K562 (cell line): ENCODE data around the gene PRDX2. TPM values are rescaled to one million over a fixed set of nuclear protein-coding genes. Genes with fewer than 3 reads are reported as not detected.

Source experiments
- ATAC-seq: fragments of 200-7000 bp; cut with Tn5 transposase; 3 replicates; pipeline ENCODE4 v1.9.1; 2020; ENCODE audit warnings: moderate library complexity
- BruUV-seq: library from RNA; stranded (reverse); fragments of 400-500 nt; replicated peaks from 2 replicates; lab custom pipeline; 2021; lab: Mats Ljungman, UMichigan
- CTCF ChIA-PET: fragments of 300-600 bp; formaldehyde crosslinking; extraction: SDS; loops from one replicate; lab custom pipeline; 2021; ENCODE audit warnings: low intra/inter-chr PET ratio; lab: Yijun Ruan, JAX
- POLR2A ChIA-PET: fragments of 300-600, 350-650 bp; sonication (Branson Sonifier 250); formaldehyde crosslinking; extraction: SDS; loops from one replicate; lab custom pipeline; 2021; ENCODE audit warnings: antibody characterized with exemption, inconsistent platforms; lab: Yijun Ruan, JAX
- DNase-seq, 4 experiments: peaks; one replicate each; pipeline versions ENCODE4 v3.0.0 to v3.0.0-alpha.2; 2011 to 2018; ENCODE audit warnings: low spot score in 3 of 4, mixed read lengths in 3 of 4; ENCODE audit errors: extremely low read depth in 1 of 4
- FAIRE-seq: peaks from 2 replicates; lab custom pipeline; 2011; peaks lifted over from hg19 to GRCh38; lab: Jason Lieb, UNC
- H2AFZ ChIP-seq: 2 replicates; pipeline ENCODE4 v1.6.0; 2011; ENCODE audit warnings: low read depth, low read length, control low read depth, inconsistent platforms
- H3K27ac ChIP-seq: fragments of 200-600 bp; 3 replicates; pipeline ENCODE4 v1.8.0; 2011; ENCODE audit warnings: low read depth, mild to moderate bottlenecking, control low read depth, inconsistent platforms, low read length, moderate library complexity, mixed read lengths; ENCODE audit errors: extremely low read depth
- H3K27me3 ChIP-seq, 2 experiments: fragments of 300-600 bp in 1 of 2; 2 replicates in 1 of 2; 3 replicates in 1 of 2; pipeline versions ENCODE4 v1.6.0 to v1.8.0; 2011; ENCODE audit warnings: inconsistent platforms in 2 of 2, low read length in 2 of 2, mild to moderate bottlenecking in 1 of 2, mixed read lengths in 1 of 2, moderate library complexity in 1 of 2; ENCODE audit not compliant: control insufficient read depth in 2 of 2, insufficient read depth in 2 of 2
- H3K36me3 ChIP-seq: fragments of 300-600 bp; 3 replicates; pipeline ENCODE4 v1.8.0; 2011; ENCODE audit warnings: mild to moderate bottlenecking, low read length, inconsistent platforms; ENCODE audit not compliant: control insufficient read depth, insufficient read depth
- H3K4me1 ChIP-seq, 2 experiments: fragments of 200-600 bp in 1 of 2; replicated peaks in 1 of 2; 2 replicates in 1 of 2; 3 replicates in 1 of 2; pipeline versions ENCODE4 v1.5.1 to v1.8.0; 2011; ENCODE audit warnings: inconsistent platforms in 2 of 2, low read length in 2 of 2, mild to moderate bottlenecking in 1 of 2, mixed read lengths in 1 of 2, moderate library complexity in 1 of 2; ENCODE audit not compliant: control insufficient read depth in 2 of 2, insufficient read depth in 2 of 2
- H3K4me2 ChIP-seq: 2 replicates; pipeline ENCODE4 v1.6.1; 2011; ENCODE audit warnings: low read length, control low read depth, inconsistent platforms, mixed read lengths; ENCODE audit not compliant: insufficient read depth
- H3K4me3 ChIP-seq: fragments of 200-600 bp; sonication (generic), shearing (Covaris generic); 2 replicates; pipeline ENCODE4 v1.5.1; 2016; ENCODE audit warnings: control low read depth, inconsistent platforms
- H3K79me2 ChIP-seq: fragments of 200-600 bp; 3 replicates; pipeline ENCODE4 v1.8.0; 2011; ENCODE audit warnings: low read length, inconsistent platforms; ENCODE audit not compliant: control insufficient read depth, insufficient read depth
- H3K9ac ChIP-seq, 2 experiments: 2 replicates each; pipeline versions ENCODE4 v1.6.0 to v1.6.1; 2011; ENCODE audit warnings: low read depth in 2 of 2, low read length in 2 of 2, control low read depth in 1 of 2, inconsistent platforms in 1 of 2, mild to moderate bottlenecking in 1 of 2, mixed read lengths in 1 of 2; ENCODE audit not compliant: insufficient read depth in 1 of 2
- H3K9me1 ChIP-seq: one replicate; pipeline ENCODE4 v1.6.0; 2011; ENCODE audit warnings: inconsistent platforms, mild to moderate bottlenecking, low read length, moderate library complexity; ENCODE audit not compliant: control insufficient read depth, insufficient read depth
- H3K9me3 ChIP-seq: replicated peaks from 2 replicates; pipeline ENCODE4 v1.5.1; 2011; ENCODE audit warnings: low read depth, low read length, inconsistent platforms; ENCODE audit not compliant: control insufficient read depth, insufficient read depth
- H4K20me1 ChIP-seq: replicated peaks from 2 replicates; pipeline ENCODE4 v1.6.1; 2011; ENCODE audit warnings: low read length, inconsistent platforms, mixed read lengths; ENCODE audit not compliant: control insufficient read depth, insufficient read depth
- CXXC5 ChIP-seq: fragments of 250-450 bp; sonication (Bioruptor Pico); IDR thresholded peaks from 2 replicates; pipeline ENCODE4 v1.8.0; 2022; ENCODE audit warnings: inconsistent platforms, mild to moderate bottlenecking, moderate library complexity
- FOXP1 ChIP-seq: sonication (generic); formaldehyde crosslinking; IDR thresholded peaks from 2 replicates; pipeline ENCODE4 v1.8.0; 2022; ENCODE audit warnings: mild to moderate bottlenecking, missing genetic modification reagents
- MGA ChIP-seq: fragments of 450-650 bp; IDR thresholded peaks from 2 replicates; pipeline ENCODE4 v1.6.1; 2016; ENCODE audit warnings: mild to moderate bottlenecking, moderate library complexity
- NR2C2 ChIP-seq, 2 experiments: fragments of 200-800 bp in 1 of 2; sonication (Bioruptor generic) in 1 of 2; sonication (generic) in 1 of 2; formaldehyde crosslinking in 1 of 2; IDR thresholded peaks; 2 replicates each; pipeline versions ENCODE4 v1.6.1 to v1.8.0; 2016 to 2022; ENCODE audit warnings: mild to moderate bottlenecking in 1 of 2, missing compliant biosample characterization in 1 of 2, missing genetic modification characterization in 1 of 2, missing genetic modification reagents in 1 of 2
- RBFOX2 ChIP-seq: fragments of 200-400 bp; formaldehyde crosslinking; IDR thresholded peaks from 2 replicates; pipeline ENCODE4 v1.6.1; 2017; ENCODE audit warnings: low read depth, mild to moderate bottlenecking, low read length, moderate library complexity
- ZNF197 ChIP-seq: fragments of 200-800 bp; sonication (Bioruptor generic); IDR thresholded peaks from 2 replicates; pipeline ENCODE4 v1.6.1; 2016; ENCODE audit warnings: low read depth, missing genetic modification characterization, missing compliant biosample characterization
- ZNF316 ChIP-seq: fragments of 450-650 bp; IDR thresholded peaks from 2 replicates; pipeline ENCODE4 v1.6.1; 2016
- ZNF431 ChIP-seq: sonication (generic); formaldehyde crosslinking; IDR thresholded peaks from 2 replicates; pipeline ENCODE4 v1.8.0; 2022; ENCODE audit warnings: mild to moderate bottlenecking, missing genetic modification reagents
- ZNF444 ChIP-seq: fragments of 250-450 bp; sonication (Bioruptor Pico); IDR thresholded peaks from 2 replicates; pipeline ENCODE4 v1.4.0; 2020; ENCODE audit warnings: mild to moderate bottlenecking, moderate library complexity
- WGBS: fragments of 100-300 bp; shearing (Covaris generic); methylation state at CpG from one replicate; pipeline ENCODE4 v1.1.6; 2016; ENCODE audit warnings: low coverage, mixed read lengths; ENCODE audit not compliant: insufficient coverage; ENCODE audit errors: missing lambda C conversion rate; 5-methylcytosine and 5-hydroxymethylcytosine counted together
- in situ Hi-C: fragments of 300-500 bp; cut with MboI; formaldehyde crosslinking; loops from 4 replicates; pipeline ENCODE4 v1.15.0; 2018; ENCODE audit warnings: inconsistent platforms, mixed read lengths
- intact Hi-C: fragments of 100-400 bp; cut with micrococcal nuclease; formaldehyde crosslinking; loops from 2 replicates; pipeline ENCODE4 v1.14.2; 2022
- polyA plus RNA-seq, 8 experiments: library from polyadenylated mRNA; depleted of rRNA in 4 of 8; stranded (reverse) in 5 of 8; unstranded in 3 of 8; fragments of >200 nt; fragmentation: Nextera tagmentation in 2 of 8; fragmentation: Illumina TruSeq in 1 of 8; extraction: Ambion mirVana in 2 of 8; extraction: Trizol in 1 of 8; gene quantifications; 2 replicates each; pipeline versions ENCODE4 v1.2.1 to v1.2.3, GENCODE V29; 2011 to 2014; ENCODE audit warnings: inconsistent platforms in 1 of 8, missing spikeins in 1 of 8
- total RNA-seq, 7 experiments: library from RNA; depleted of rRNA in 6 of 7; stranded (reverse); fragments of >200 nt in 6 of 7; fragmentation: Illumina TruSeq in 2 of 7; extraction: Trizol in 2 of 7; gene quantifications; 2 replicates each; pipeline versions ENCODE4 v1.2.1 to v1.2.3, GENCODE V29; 2011 to 2021; ENCODE audit warnings: low replicate concordance in 1 of 7

PRDX2 gene
- total and polyA plus RNA-seq, 9 of the 15 experiments (the other 6 are each of a cell fraction or from before 2014, with no cell fraction given) = 206 to 1,183 (median 415) TPM

- H3K4me3 ChIP-seq = peak overlapping the region; percentile 83
- no peaks in the 10 kb centered on the region for H3K9me1 ChIP-seq
- no peaks in the 10 kb centered on the region for H3K27me3 ChIP-seq
- 0 out of 2 replicates have a peak overlapping the region, but pooled peaks have one; percentile 14 for H2AFZ ChIP-seq
- no TSS peak for BruUV-seq
- peaks cover 36% of the 10 kb centered on the region for H3K79me2 ChIP-seq
- peak overlapping the region; percentile 89 for H3K27ac ChIP-seq
- in situ Hi-C loops = no loop called here
- CTCF ChIA-PET = interaction anchor here (0.7 kb wide), 1 partner anchor 103 kb away, joined by 3 read pairs; no protein-coding TSS in a partner anchor
- H4K20me1 ChIP-seq = peaks cover 13% of the 10 kb centered on the region; the same call in 1 of the 2 replicates
- WGBS = 0% methylated on average over 14 of the region's 22 CpGs
- intact Hi-C loops = loop anchor here (10.0 kb wide), 1 partner anchor 228 kb away; no protein-coding TSS in a partner anchor
- peaks cover 8% of the 10 kb centered on the region; the same call in 2 of the 3 replicates for H3K36me3 ChIP-seq
- DNase-seq (peak in 1 of 4 experiments; percentile 19), ATAC-seq (no peak), FAIRE-seq (no peak)
- H3K4me2 ChIP-seq = peak overlapping the region; percentile 96
- no peaks in the 10 kb centered on the region for H3K9me3 ChIP-seq
- peak overlapping the region; percentile 89 to 97 for H3K9ac ChIP-seq
- POLR2A ChIA-PET = interaction anchor here (0.6 to 3.6 kb wide), 29 partner anchors 10 to 1426 kb away, joined by 3 to 44 read pairs (median 5); partner anchors contain the start of genes BEST2, DHPS, MAN2B1 and RNASEH2A
- H3K4me1 ChIP-seq = peaks cover 39 to 75% of the 10 kb centered on the region in 2 experiments
- peak; percentile 57 for TF ChIP-seq RBFOX2
- no peak; the same call in 1 of the 2 replicates for TF ChIP-seq NR2C2 (CRISPR knock-in tag; IDR thresholded peaks at IDR 0.05)
- peak; percentile 15 for TF ChIP-seq NR2C2 (tag; IDR thresholded peaks at IDR 0.05)
- peak; percentile 6; the same call in 1 of the 2 replicates for TF ChIP-seq MGA
- no peak for TF ChIP-seq ZNF316
- no peak for TF ChIP-seq ZNF444
- no peak for TF ChIP-seq CXXC5
- TF ChIP-seq ZNF431 (CRISPR knock-in tag) = peak; percentile 2; the same call in 1 of the 2 replicates
- TF ChIP-seq ZNF197 (CRISPR knock-in tag) = peak; percentile 16; the same call in 1 of the 2 replicates
- 0 out of 2 replicates have a peak, but pooled peaks have one; percentile 21 for TF ChIP-seq FOXP1 (CRISPR knock-in tag)
Measured at GRCh38 chr19:12792853-12793289, 8.7 kb downstream of the PRDX2 start.
